GM12875 (cell line): ENCODE measurements around the gene AKT3.

ENCODE experiments used
- H3K4me3 ChIP-seq: one replicate; pipeline ENCODE4 v1.5.1; 2011; ENCODE audit warnings: low read depth, low read length, control low read depth
- CTCF ChIP-seq: IDR thresholded peaks from 2 replicates; pipeline ENCODE4 v1.5.1; 2011; ENCODE audit warnings: low read depth, mild to moderate bottlenecking, control low read depth, inconsistent platforms, low read length, moderate library complexity, borderline replicate concordance; ENCODE audit not compliant: insufficient read depth

The AKT3 gene

GRCh38 chr1:243548516-243548915 lies 301.5 kb downstream of the AKT3 start:
- no peak for TF ChIP-seq CTCF
- no peak overlapping the region for H3K4me3 ChIP-seq

GRCh38 chr1:243547891-243548290 lies 302.2 kb downstream of the AKT3 start:
- TF ChIP-seq CTCF = no peak
- H3K4me3 ChIP-seq = no peak overlapping the region

GRCh38 chr1:243546457-243546856 lies 303.6 kb downstream of the AKT3 start:
- TF ChIP-seq CTCF = no peak

GRCh38 chr1:243543501-243543900 lies 306.5 kb downstream of the AKT3 start:
- H3K4me3 ChIP-seq = no peak overlapping the region
- TF ChIP-seq CTCF = no peak

More at GRCh38 chr1:243546457-243546856, 303.6 kb downstream of the AKT3 start:
- H3K4me3 ChIP-seq = no peak overlapping the region

- no peak for TF ChIP-seq CTCF
- no peak overlapping the region for H3K4me3 ChIP-seq
Observed at GRCh38 chr1:243542739-243543415, 307.2 kb downstream of the AKT3 start.

- no peak overlapping the region for H3K4me3 ChIP-seq
- no peak for TF ChIP-seq CTCF
Observed at GRCh38 chr1:243539636-243540035, 310.4 kb downstream of the AKT3 start.

- no peak for TF ChIP-seq CTCF
Observed at GRCh38 chr1:243535014-243535413, 315.0 kb downstream of the AKT3 start.

More at GRCh38 chr1:243535014-243535413, 315.0 kb downstream of the AKT3 start:
- no peak overlapping the region for H3K4me3 ChIP-seq
